ENCODE data around the gene XPC.

The XPC gene

GRCh38 chr3:14142567-14143270 lies 35.7 kb downstream of the XPC start:
- no peak for TF ChIP-seq CTCF (IDR thresholded peaks at IDR 0.05; ENCODE audit: low read depth, low read length)
- H3K4me3 ChIP-seq (ENCODE audit: low read depth, low read length), result no peak overlapping the region

- TF ChIP-seq CTCF (IDR thresholded peaks at IDR 0.05; ENCODE audit: low read depth, low read length), result no peak
These were observed 36.6 kb downstream of the XPC start for GRCh38 chr3:14141602-14142341.

GRCh38 chr3:14141144-14141543 lies 37.3 kb downstream of the XPC start:
- no peak for TF ChIP-seq CTCF (IDR thresholded peaks at IDR 0.05; ENCODE audit: low read depth, low read length)
- no peak overlapping the region for H3K4me3 ChIP-seq (ENCODE audit: low read depth, low read length)

More at GRCh38 chr3:14141602-14142341, 36.6 kb downstream of the XPC start:
- no peak overlapping the region for H3K4me3 ChIP-seq (ENCODE audit: low read depth, low read length)

- no peak for TF ChIP-seq CTCF (IDR thresholded peaks at IDR 0.05; ENCODE audit: low read depth, low read length)
- no peak overlapping the region for H3K4me3 ChIP-seq (ENCODE audit: low read depth, low read length)
These were observed 37.7 kb downstream of the XPC start for GRCh38 chr3:14140668-14141067.

- TF ChIP-seq CTCF (IDR thresholded peaks at IDR 0.05; ENCODE audit: low read depth, low read length), result no peak
- H3K4me3 ChIP-seq (ENCODE audit: low read depth, low read length), result no peak overlapping the region
These were observed 38.6 kb downstream of the XPC start for GRCh38 chr3:14139771-14140170.

- H3K4me3 ChIP-seq (ENCODE audit: low read depth, low read length), result no peak overlapping the region
- TF ChIP-seq CTCF (IDR thresholded peaks at IDR 0.05; ENCODE audit: low read depth, low read length), result no peak
These were observed 39.3 kb downstream of the XPC start for GRCh38 chr3:14138878-14139655.
